ENCODE results near the gene HES5.

Gene HES5

GRCh38 chr1:2499986-2500596 is 30.0 kb downstream of the HES5 start:
- no peak for DNase-seq (ENCODE audit: low read depth in 2 of 2)

- no peak for DNase-seq (ENCODE audit: low read depth in 2 of 2)
Observed at GRCh38 chr1:2499260-2499659, 30.8 kb downstream of the HES5 start.

- DNase-seq (ENCODE audit: low read depth in 2 of 2), result no peak
Observed at GRCh38 chr1:2498648-2499047, 31.4 kb downstream of the HES5 start.

DNA sequence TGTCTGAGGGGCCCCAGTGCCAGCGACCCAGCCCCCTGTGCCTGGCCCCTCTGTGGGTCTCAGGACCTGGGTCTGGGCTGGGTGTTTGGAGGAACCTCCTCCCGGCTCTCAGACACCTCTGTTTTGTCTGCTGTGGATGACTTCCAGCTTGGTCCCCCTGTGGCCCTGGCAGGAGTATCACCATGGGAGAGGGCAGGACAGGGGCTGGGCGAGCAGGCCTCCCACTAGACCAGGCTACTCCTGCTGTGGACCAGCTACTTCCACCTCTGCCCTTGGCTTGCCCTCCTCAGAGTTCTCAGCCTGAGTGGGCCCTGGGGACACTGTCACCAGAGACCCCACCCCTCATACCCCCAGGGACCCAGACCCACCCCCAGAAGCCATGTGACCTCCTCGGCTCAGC is 32.2 kb downstream of the HES5 start:
- no peak for DNase-seq (ENCODE audit: low read depth in 2 of 2)

DNA sequence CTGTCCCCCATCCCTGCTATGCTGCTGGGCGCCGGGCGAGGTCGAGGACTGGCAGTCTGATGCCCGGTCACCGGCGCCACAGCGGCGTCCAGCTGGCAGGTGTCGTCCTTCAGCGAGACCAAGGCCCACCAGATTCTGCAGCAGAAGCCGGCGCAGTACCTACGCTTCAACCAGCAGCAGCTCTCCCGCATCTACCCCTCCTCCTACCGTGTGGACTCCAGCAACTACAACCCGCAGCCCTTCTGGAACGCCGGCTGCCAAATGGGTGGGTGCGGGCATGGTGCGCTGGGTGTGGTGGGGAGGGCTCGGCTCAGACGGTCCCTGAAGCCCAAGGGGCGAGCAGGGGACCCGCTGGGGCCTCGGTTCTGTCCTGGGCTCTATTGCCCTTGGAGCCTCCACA is 33.3 kb downstream of the HES5 start:
- DNase-seq (ENCODE audit: low read depth in 2 of 2), result no peak

DNA sequence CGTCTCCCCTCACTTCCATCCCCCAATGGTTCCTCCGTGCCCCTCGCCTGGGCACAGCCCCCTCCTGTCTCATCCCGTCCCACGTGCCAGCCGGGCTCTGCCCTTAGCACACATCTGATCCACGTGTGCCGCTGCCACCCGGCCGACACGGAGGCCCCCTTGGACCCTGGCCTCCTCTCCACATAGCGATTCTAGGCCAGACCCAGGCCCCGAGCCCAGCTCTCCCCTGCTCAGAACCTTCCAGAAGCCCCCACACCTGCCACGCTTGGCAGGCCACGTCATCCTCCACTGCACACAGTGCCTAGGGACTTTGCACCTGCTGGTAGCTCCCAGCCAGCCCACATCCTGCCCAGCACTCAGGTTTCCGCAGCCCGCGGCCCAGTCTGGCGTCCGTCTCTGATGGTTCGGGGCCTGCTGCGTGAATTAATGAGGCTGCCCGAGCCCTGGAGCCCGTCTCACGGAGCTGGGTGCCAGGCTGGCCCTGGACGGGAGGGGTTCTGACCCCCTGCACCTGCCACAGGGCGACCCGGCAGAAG is 33.9 kb downstream of the HES5 start:
- DNase-seq (ENCODE audit: low read depth in 2 of 2), result no peak

- DNase-seq (ENCODE audit: low read depth in 2 of 2), result no peak
Observed at GRCh38 chr1:2495546-2495945, 34.5 kb downstream of the HES5 start.

DNA sequence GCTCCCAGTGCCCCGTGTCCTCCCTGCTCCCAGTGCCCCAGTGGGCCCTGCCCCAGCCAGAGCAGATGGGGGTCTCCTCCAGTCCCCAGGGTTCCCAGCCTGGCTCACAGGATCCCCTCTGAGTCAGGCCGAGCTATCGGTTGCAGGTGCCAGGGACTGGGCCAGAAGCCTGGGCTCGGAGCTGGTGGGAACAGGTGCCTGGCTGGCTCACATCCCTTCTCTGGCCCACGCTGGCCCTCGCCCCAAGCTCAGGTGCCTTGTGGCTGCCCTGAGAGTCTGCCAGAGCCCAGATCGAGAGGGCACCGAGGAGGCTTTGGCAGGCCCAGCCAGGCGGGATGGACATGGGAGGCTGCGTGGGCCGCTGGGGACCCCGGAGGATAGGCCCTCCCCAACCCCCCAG is 35.0 kb downstream of the HES5 start:
- no peak for DNase-seq (ENCODE audit: low read depth in 2 of 2)

- no peak for DNase-seq (ENCODE audit: low read depth in 2 of 2)
Observed at GRCh38 chr1:2494323-2494693, 35.8 kb downstream of the HES5 start.

GRCh38 chr1:2493691-2494322 is 36.3 kb downstream of the HES5 start:
- DNase-seq (ENCODE audit: low read depth in 2 of 2), result no peak

DNA sequence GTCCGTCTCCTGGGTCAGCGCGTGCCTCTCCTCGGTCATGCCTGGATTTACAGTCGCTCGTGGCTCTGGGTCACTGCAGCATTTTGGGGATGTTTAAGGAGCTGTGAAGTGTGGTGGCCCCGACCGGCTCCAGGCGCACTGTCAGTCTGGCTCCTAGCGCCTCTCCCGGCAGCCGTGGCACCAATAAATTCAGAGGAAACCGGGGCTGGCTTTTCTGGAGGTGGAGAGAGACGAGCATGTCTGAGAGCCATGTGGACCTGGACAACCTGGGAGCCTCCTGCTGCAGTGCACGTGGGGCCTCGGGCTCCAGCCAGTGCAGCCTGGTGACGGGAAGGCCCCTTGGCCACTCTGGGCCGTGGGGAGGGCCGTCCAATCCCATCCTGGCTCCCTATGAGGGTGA is 36.8 kb downstream of the HES5 start:
- DNase-seq (ENCODE audit: low read depth in 2 of 2), result no peak

GRCh38 chr1:2492091-2492490 is 38.0 kb downstream of the HES5 start:
- no peak for DNase-seq (ENCODE audit: low read depth in 2 of 2)

GRCh38 chr1:2489615-2490014 is 40.4 kb downstream of the HES5 start:
- DNase-seq (ENCODE audit: low read depth in 2 of 2), result no peak

DNA sequence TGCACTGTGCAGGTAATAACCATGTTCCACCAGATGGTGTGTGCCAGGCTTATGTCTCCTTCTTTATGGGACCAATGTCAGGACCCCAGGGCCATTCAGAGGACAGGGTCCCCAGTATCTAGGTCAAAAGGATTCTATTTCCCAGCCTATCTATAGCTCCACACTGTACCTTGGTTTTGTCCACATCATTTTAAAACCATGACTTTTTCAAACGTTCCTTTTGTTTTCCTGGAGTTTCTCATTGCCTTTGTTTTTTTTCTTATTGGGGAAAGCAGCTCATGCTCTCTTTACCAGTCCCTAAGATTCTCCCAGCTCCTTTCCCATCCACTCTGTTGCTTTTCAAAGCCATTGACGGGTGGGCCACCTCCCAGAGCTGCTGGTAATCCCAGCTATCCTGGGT is 41.4 kb downstream of the HES5 start:
- no peak for DNase-seq (ENCODE audit: low read depth in 2 of 2)

- DNase-seq (ENCODE audit: low read depth in 2 of 2), result no peak
Observed at GRCh38 chr1:2486558-2486957, 43.5 kb downstream of the HES5 start.

DNA sequence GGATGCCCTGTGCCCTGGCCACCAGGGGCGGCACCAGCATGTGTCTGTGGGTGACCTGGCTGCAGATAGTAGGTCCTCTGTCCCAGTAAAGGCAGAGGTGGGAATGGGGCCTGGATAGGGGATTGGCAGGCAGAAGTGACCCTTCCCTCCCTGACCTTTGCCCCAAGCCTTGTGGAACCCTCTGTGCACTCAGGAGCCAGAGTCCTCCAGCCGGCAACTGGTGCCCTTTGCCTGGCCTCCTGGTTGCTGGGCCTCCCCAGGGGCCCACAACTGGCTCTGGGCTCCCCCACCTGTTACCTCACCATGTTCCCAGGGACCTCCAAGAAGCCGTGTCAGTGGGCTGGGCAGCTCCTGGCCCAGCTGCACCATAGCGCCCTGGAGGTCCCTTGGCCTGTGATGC is 44.0 kb downstream of the HES5 start:
- no peak for DNase-seq (ENCODE audit: low read depth in 2 of 2)

GRCh38 chr1:2483970-2484369 is 46.1 kb downstream of the HES5 start:
- DNase-seq (ENCODE audit: low read depth in 2 of 2), result no peak

- DNase-seq (ENCODE audit: low read depth in 2 of 2), result no peak
Observed at GRCh38 chr1:2483026-2483425, 47.0 kb downstream of the HES5 start.

DNA sequence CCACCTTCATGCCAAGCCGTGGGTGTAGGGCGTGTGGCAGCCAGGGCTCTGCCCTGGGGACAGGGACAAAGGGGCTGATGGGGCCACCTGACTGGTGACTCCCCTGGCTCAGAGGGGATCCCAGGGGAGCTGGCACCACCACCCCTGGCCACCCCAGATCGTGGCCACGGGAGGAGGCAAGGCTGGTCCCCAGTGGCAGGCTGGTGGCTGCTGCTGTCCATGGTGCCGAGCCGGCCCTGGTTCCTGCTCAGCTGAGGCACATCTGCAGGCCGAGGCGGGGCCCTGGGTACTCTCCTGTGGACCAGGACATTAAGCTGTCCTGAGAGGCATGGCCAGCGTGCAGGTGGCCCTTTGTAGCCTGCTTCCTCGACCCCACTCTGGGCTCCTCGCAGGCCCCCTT is 47.5 kb downstream of the HES5 start:
- no peak for DNase-seq (ENCODE audit: low read depth in 2 of 2)

DNA sequence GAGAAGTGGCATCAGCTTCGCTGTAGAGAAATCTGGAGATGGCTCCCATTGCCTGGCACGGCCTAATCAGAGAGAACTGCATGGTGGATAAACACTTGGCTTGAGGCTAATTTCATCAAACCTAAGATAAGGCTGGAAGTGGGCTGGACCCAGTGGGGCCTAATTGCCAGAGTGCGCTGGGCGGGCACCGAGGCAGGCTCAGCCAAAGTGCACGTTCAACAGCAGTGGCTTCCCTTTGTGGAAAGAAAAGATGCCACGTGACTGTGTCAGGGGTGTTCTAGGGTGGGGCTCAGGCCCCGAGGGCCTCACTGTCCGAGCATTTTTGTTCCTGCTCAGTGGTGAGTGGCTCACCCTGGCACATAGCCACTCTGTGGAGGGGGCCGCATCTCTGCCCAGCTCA is 48.2 kb downstream of the HES5 start:
- DNase-seq (ENCODE audit: low read depth in 2 of 2), result no peak

- DNase-seq (ENCODE audit: low read depth in 2 of 2), result no peak
Observed at GRCh38 chr1:2480986-2481364, 49.1 kb downstream of the HES5 start.

- DNase-seq (ENCODE audit: low read depth in 2 of 2), result no peak
Observed at GRCh38 chr1:2480236-2480985, 49.7 kb downstream of the HES5 start.

DNA sequence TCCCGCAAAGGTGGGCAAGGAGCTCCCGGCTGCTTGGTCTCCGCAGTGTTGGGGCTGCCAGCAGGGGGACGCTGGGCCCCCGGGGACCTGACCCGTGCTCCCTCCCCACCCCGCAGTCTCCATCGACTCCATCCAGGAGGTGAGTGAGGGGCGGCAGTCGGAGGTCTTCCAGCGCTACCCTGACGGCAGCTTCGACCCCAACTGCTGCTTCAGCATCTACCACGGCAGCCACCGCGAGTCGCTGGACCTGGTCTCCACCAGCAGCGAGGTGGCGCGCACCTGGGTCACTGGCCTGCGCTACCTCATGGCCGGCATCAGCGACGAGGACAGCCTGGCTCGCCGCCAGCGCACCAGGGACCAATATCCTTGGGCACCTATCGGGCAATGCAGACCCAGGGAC is 50.4 kb downstream of the HES5 start:
- no peak for DNase-seq (ENCODE audit: low read depth in 2 of 2)
